Fibroblast of lung (primary cell): Measurements from ENCODE around the gene FAM221B.

Source experiments
- CTCF ChIP-seq, 2 donors: IDR thresholded peaks in 1 of 2; conservative IDR thresholded peaks in 1 of 2; 1 replicate in 1 of 2; 2 replicates in 1 of 2; pipeline ENCODE4 v1.5.1; 2011 to 2012; ENCODE audit warnings: low read length in 2 of 2, control low read depth in 1 of 2, inconsistent platforms in 1 of 2, low read depth in 1 of 2, mild to moderate bottlenecking in 1 of 2
- EZH2 ChIP-seq: IDR thresholded peaks from 2 replicates; pipeline ENCODE4 v1.5.1; 2012; ENCODE audit warnings: low read length, control low read depth, mild to moderate bottlenecking; ENCODE audit errors: missing control alignments

- TF ChIP-seq CTCF (conservative IDR thresholded peaks at IDR 0.05 in 1 of 2, IDR thresholded peaks at IDR 0.05 in 1 of 2; ENCODE audit: low read depth in 1 of 2, low read length in 2 of 2) (no peak), EZH2 (no peak)
These were observed 22.4 kb downstream of the FAM221B start for GRCh38 chr9:35806101-35806500.
